Fibroblast of lung (primary cell): ENCODE data around the gene OLIG3. TPM values are rescaled to one million over a fixed set of nuclear protein-coding genes. Genes with fewer than 3 reads are reported as not detected.

Source experiments
- DNase-seq, 2 donors: peaks; one replicate each; pipeline versions ENCODE4 v3.0.0 to v3.0.0-alpha.2; 2010; ENCODE audit warnings: low read depth in 2 of 2
- H2AFZ ChIP-seq: 2 replicates; pipeline ENCODE4 v1.5.1; 2012; ENCODE audit warnings: low read length, control low read depth, inconsistent platforms
- H3K27ac ChIP-seq: 2 replicates; pipeline ENCODE4 v1.5.1; 2011; ENCODE audit warnings: low read length, control low read depth; ENCODE audit not compliant: insufficient read depth
- H3K27me3 ChIP-seq: 2 replicates; pipeline ENCODE4 v1.5.1; 2011; ENCODE audit warnings: mild to moderate bottlenecking, low read length; ENCODE audit not compliant: control insufficient read depth, insufficient read depth
- H3K36me3 ChIP-seq: 2 replicates; pipeline ENCODE4 v1.5.1; 2011; ENCODE audit warnings: low read length; ENCODE audit not compliant: control insufficient read depth, insufficient read depth
- H3K4me1 ChIP-seq: 2 replicates; pipeline ENCODE4 v1.5.1; 2011; ENCODE audit warnings: low read length; ENCODE audit not compliant: control insufficient read depth, insufficient read depth; ENCODE audit errors: extremely low read depth
- H3K4me2 ChIP-seq: 2 replicates; pipeline ENCODE4 v1.5.1; 2011; ENCODE audit warnings: low read length, control low read depth; ENCODE audit not compliant: insufficient read depth; ENCODE audit errors: extremely low read depth
- H3K4me3 ChIP-seq, 4 experiments: fragments of 200-600 bp in 1 of 4; sonication (generic) in 1 of 4; replicated peaks in 1 of 4; 2 replicates each; pipeline ENCODE4 v1.5.1; 2011 to 2016; ENCODE audit warnings: low read length in 4 of 4, low read depth in 3 of 4, mild to moderate bottlenecking in 3 of 4, control low read depth in 2 of 4, inconsistent platforms in 1 of 4, mixed read lengths in 1 of 4; ENCODE audit not compliant: insufficient read depth in 1 of 4; ENCODE audit errors: control extremely low read depth in 1 of 4
- H3K79me2 ChIP-seq: 2 replicates; pipeline ENCODE4 v1.5.1; 2012; ENCODE audit warnings: mild to moderate bottlenecking, low read length, inconsistent platforms; ENCODE audit not compliant: control insufficient read depth, insufficient read depth
- H3K9ac ChIP-seq: 2 replicates; pipeline ENCODE4 v1.5.1; 2011; ENCODE audit warnings: mild to moderate bottlenecking, low read length, control low read depth; ENCODE audit not compliant: insufficient read depth
- H3K9me3 ChIP-seq: 2 replicates; pipeline ENCODE4 v1.5.1; 2012; ENCODE audit warnings: low read depth, low read length; ENCODE audit not compliant: control insufficient read depth, insufficient read depth
- H4K20me1 ChIP-seq: 2 replicates; pipeline ENCODE4 v1.5.1; 2011; ENCODE audit warnings: low read length; ENCODE audit not compliant: control insufficient read depth, insufficient read depth; ENCODE audit errors: extremely low read depth
- CTCF ChIP-seq, 2 donors: IDR thresholded peaks in 1 of 2; conservative IDR thresholded peaks in 1 of 2; 1 replicate in 1 of 2; 2 replicates in 1 of 2; pipeline ENCODE4 v1.5.1; 2011 to 2012; ENCODE audit warnings: low read length in 2 of 2, control low read depth in 1 of 2, inconsistent platforms in 1 of 2, low read depth in 1 of 2, mild to moderate bottlenecking in 1 of 2
- EZH2 ChIP-seq: IDR thresholded peaks from 2 replicates; pipeline ENCODE4 v1.5.1; 2012; ENCODE audit warnings: low read length, control low read depth, mild to moderate bottlenecking; ENCODE audit errors: missing control alignments
- polyA plus RNA-seq, 2 donors: library from polyadenylated mRNA; depleted of rRNA in 1 of 2; stranded (reverse) in 1 of 2; unstranded in 1 of 2; fragments of >200 nt; gene quantifications; 2 replicates each; pipeline ENCODE4 v1.2.1, GENCODE V29; 2011 to 2012; ENCODE audit warnings: missing spikeins in 1 of 2
- total RNA-seq: library from RNA; depleted of rRNA; stranded (reverse); fragments of >200 nt; gene quantifications from 2 replicates; pipeline ENCODE4 v1.2.1, GENCODE V29; 2014

OLIG3 gene
- total and polyA plus RNA-seq, 2 donors (not counting 1 experiment from before 2014, with no cell fraction given) = not detected

- no peaks in the 10 kb centered on the region for H3K9me3 ChIP-seq
- H3K4me3 ChIP-seq = no peak overlapping the region
- no peaks in the 10 kb centered on the region for H3K79me2 ChIP-seq
- H2AFZ ChIP-seq = no peak overlapping the region
- H3K4me1 ChIP-seq = no peaks in the 10 kb centered on the region
- DNase-seq = no peak
- H3K27me3 ChIP-seq = no peaks in the 10 kb centered on the region
- H3K36me3 ChIP-seq = no peaks in the 10 kb centered on the region
- TF ChIP-seq CTCF (conservative IDR thresholded peaks at IDR 0.05 in 1 of 2, IDR thresholded peaks at IDR 0.05 in 1 of 2; ENCODE audit: low read depth in 1 of 2, low read length in 2 of 2) (no peak), EZH2 (no peak)
- no peak overlapping the region for H3K27ac ChIP-seq
- no peaks in the 10 kb centered on the region for H4K20me1 ChIP-seq
- no peak overlapping the region for H3K9ac ChIP-seq
- H3K4me2 ChIP-seq = no peak overlapping the region
Observed at GRCh38 chr6:137541534-137542063, 47.4 kb upstream of the OLIG3 start.

DNA sequence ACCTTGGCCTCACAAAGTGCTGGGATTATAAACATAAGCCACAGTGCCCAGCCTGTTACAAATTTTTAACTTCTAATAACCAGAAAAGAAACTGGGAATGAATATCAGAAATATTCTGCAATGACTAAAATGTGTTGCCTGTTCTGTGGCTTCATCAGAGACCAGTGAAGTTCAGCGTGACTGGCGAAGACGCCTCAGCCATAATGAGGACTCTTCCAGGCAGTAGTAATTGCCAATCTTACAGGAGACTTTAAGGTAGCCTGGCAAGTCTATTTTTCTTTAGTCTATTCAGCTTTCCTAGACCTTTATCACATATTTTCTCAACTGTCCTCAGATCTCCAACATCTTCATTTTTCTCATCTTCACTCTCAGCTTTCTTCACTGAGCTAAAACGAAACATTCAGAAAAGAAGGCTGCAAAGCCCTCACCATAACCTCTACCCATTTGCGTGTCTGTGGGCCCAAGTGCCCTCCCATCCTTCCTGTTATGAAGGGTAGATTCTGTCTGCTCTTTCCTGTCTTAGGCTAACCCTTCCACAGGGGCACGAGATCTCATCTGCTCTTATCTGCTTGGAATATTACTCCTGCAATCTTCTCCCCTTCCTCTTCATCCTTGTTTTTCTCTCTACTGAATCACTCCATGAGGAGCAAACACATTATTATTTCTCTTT, 42.0 kb upstream of the OLIG3 start:
- no peaks in the 10 kb centered on the region for H3K79me2 ChIP-seq
- DNase-seq = no peak
- no peak overlapping the region for H3K4me2 ChIP-seq
- no peak overlapping the region for H3K9ac ChIP-seq
- H3K9me3 ChIP-seq = no peaks in the 10 kb centered on the region
- no peak overlapping the region for H3K4me3 ChIP-seq
- no peaks in the 10 kb centered on the region for H3K36me3 ChIP-seq
- H4K20me1 ChIP-seq = no peaks in the 10 kb centered on the region
- no peaks in the 10 kb centered on the region for H3K4me1 ChIP-seq
- TF ChIP-seq EZH2 (no peak), CTCF (conservative IDR thresholded peaks at IDR 0.05 in 1 of 2, IDR thresholded peaks at IDR 0.05 in 1 of 2; ENCODE audit: low read depth in 1 of 2, low read length in 2 of 2) (no peak)
- H3K27ac ChIP-seq = no peak overlapping the region
- peaks cover 3% of the 10 kb centered on the region for H3K27me3 ChIP-seq
- no peak overlapping the region for H2AFZ ChIP-seq

DNA sequence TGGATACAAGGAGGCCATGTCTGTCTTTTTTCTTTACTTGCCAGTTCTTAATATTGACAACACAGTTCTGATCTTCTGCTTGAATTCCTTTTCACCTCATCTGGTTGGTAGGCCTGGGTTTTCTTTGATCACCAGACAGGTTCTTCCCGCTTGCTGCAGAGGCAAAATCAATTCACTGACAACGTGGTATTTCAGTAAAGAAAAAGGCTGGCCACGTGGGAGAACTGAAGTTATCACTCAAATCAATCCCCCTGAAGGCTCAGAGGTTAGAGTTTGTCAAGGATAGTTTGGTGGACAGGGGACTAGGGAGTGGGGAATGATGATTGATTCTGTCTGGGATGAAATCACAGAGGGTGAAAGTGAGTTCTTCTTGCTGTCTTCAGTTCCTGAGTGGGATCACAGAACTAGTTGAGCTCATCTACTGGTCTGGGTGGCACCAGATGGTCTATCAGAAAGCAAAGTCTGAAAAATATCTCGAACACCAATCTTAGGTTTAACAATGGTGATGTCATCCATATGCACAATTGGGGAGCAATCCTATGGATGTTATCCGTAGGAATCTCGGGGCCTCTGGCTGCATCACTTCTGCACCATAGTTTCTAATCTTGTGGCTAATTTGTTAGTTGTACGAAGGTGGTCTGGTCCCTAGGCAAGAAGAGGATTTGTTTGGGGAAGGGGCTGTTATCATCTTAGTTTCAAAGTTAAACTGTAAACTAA, 37.3 kb upstream of the OLIG3 start:
- H3K4me1 ChIP-seq = no peaks in the 10 kb centered on the region
- TF ChIP-seq CTCF (conservative IDR thresholded peaks at IDR 0.05 in 1 of 2, IDR thresholded peaks at IDR 0.05 in 1 of 2; ENCODE audit: low read depth in 1 of 2, low read length in 2 of 2) = no peak
- TF ChIP-seq EZH2 = no peak

More for the DNA sequence above, 37.3 kb upstream of the OLIG3 start:
- no peaks in the 10 kb centered on the region for H3K9me3 ChIP-seq
- no peak overlapping the region for H2AFZ ChIP-seq
- H3K4me3 ChIP-seq = no peak overlapping the region
- no peaks in the 10 kb centered on the region for H4K20me1 ChIP-seq
- no peak overlapping the region for H3K9ac ChIP-seq
- H3K36me3 ChIP-seq = no peaks in the 10 kb centered on the region
- DNase-seq = no peak
- H3K79me2 ChIP-seq = no peaks in the 10 kb centered on the region
- H3K27me3 ChIP-seq = peaks cover 3% of the 10 kb centered on the region
- no peak overlapping the region for H3K4me2 ChIP-seq
- H3K27ac ChIP-seq = no peak overlapping the region
